H9 (cell line): ENCODE results near the gene CFAP61. TPM values are rescaled to one million over a fixed set of nuclear protein-coding genes. Genes with fewer than 3 reads are reported as not detected.

Source experiments
- DNase-seq: peaks from one replicate; pipeline ENCODE4 v3.0.0-alpha.2; 2017
- H2AFZ ChIP-seq: one replicate; pipeline ENCODE4 v1.6.1; 2013; ENCODE audit warnings: mild to moderate bottlenecking, low read length, control low read depth, moderate library complexity
- H2AK5ac ChIP-seq: 2 replicates; pipeline ENCODE4 v1.6.1; 2013; ENCODE audit warnings: low read length, control low read depth, mixed read lengths; ENCODE audit not compliant: insufficient read length
- H2BK120ac ChIP-seq: one replicate; pipeline ENCODE4 v1.6.1; 2013; ENCODE audit warnings: low read depth, mild to moderate bottlenecking, low read length, control low read depth, inconsistent platforms; ENCODE audit not compliant: poor library complexity, severe bottlenecking
- H2BK12ac ChIP-seq: 2 replicates; pipeline ENCODE4 v1.6.1; 2013; ENCODE audit warnings: low read length, control low read depth, mixed read lengths, low read depth; ENCODE audit not compliant: insufficient read length
- H2BK15ac ChIP-seq: 2 replicates; pipeline ENCODE4 v1.6.1; 2013; ENCODE audit warnings: low read depth, low read length, control low read depth
- H2BK20ac ChIP-seq: one replicate; pipeline ENCODE4 v1.6.1; 2013; ENCODE audit warnings: low read depth, mild to moderate bottlenecking, low read length, control low read depth, inconsistent platforms; ENCODE audit not compliant: poor library complexity, severe bottlenecking
- H2BK5ac ChIP-seq: 2 replicates; pipeline ENCODE4 v1.6.1; 2013; ENCODE audit warnings: low read length, control low read depth, mixed read lengths; ENCODE audit not compliant: insufficient read length
- H3K14ac ChIP-seq: 2 replicates; pipeline ENCODE4 v1.6.1; 2013; ENCODE audit warnings: low read length, control low read depth; ENCODE audit not compliant: insufficient read depth
- H3K18ac ChIP-seq: 2 replicates; pipeline ENCODE4 v1.6.1; 2013; ENCODE audit warnings: low read depth, mild to moderate bottlenecking, mixed read lengths, low read length, control low read depth; ENCODE audit not compliant: insufficient read length
- H3K23ac ChIP-seq: 2 replicates; pipeline ENCODE4 v1.6.1; 2013; ENCODE audit warnings: low read length, control low read depth, mixed read lengths, low read depth; ENCODE audit not compliant: insufficient read length
- H3K23me2 ChIP-seq: 2 replicates; pipeline ENCODE4 v1.6.1; 2013; ENCODE audit warnings: low read depth, mild to moderate bottlenecking, mixed read lengths, low read length, control low read depth; ENCODE audit not compliant: insufficient read length, poor library complexity, severe bottlenecking
- H3K27ac ChIP-seq: 2 replicates; pipeline ENCODE4 v1.5.1; 2013; ENCODE audit warnings: low read length, control low read depth, mixed read lengths, low read depth; ENCODE audit not compliant: insufficient read length
- H3K27me3 ChIP-seq: 2 replicates; pipeline ENCODE4 v1.6.1; 2013; ENCODE audit warnings: low read length, control low read depth, inconsistent platforms; ENCODE audit not compliant: insufficient read depth
- H3K4ac ChIP-seq: 2 replicates; pipeline ENCODE4 v1.6.1; 2013; ENCODE audit warnings: low read depth, mild to moderate bottlenecking, control low read depth, inconsistent platforms, low read length, moderate library complexity
- H3K4me1 ChIP-seq: 2 replicates; pipeline ENCODE4 v1.6.1; 2013; ENCODE audit warnings: low read length, control low read depth, inconsistent platforms; ENCODE audit not compliant: insufficient read depth
- H3K4me2 ChIP-seq: 2 replicates; pipeline ENCODE4 v1.6.1; 2013; ENCODE audit warnings: low read length, control low read depth, mixed read lengths; ENCODE audit not compliant: insufficient read length, insufficient read depth
- H3K56ac ChIP-seq: 2 replicates; pipeline ENCODE4 v1.6.1; 2013; ENCODE audit warnings: low read depth, mild to moderate bottlenecking, mixed read lengths, low read length, control low read depth; ENCODE audit not compliant: insufficient read length
- H3K79me1 ChIP-seq: 2 replicates; pipeline ENCODE4 v1.6.1; 2013; ENCODE audit warnings: low read depth, mild to moderate bottlenecking, moderate library complexity, low read length, control low read depth, inconsistent platforms; ENCODE audit not compliant: insufficient read depth, poor library complexity, severe bottlenecking
- H3K79me2 ChIP-seq: 2 replicates; pipeline ENCODE4 v1.6.1; 2013; ENCODE audit warnings: low read length, control low read depth, inconsistent platforms; ENCODE audit not compliant: insufficient read depth
- H3K9ac ChIP-seq: 2 replicates; pipeline ENCODE4 v1.6.1; 2013; ENCODE audit warnings: low read length, control low read depth, mixed read lengths; ENCODE audit not compliant: insufficient read length; ENCODE audit errors: extremely low read depth
- H3K9me3 ChIP-seq: one replicate; pipeline ENCODE4 v1.6.1; 2013; ENCODE audit warnings: low read depth, low read length, inconsistent platforms; ENCODE audit not compliant: control insufficient read depth
- H3T11ph ChIP-seq: one replicate; pipeline ENCODE4 v1.6.1; 2013; ENCODE audit warnings: mild to moderate bottlenecking, low read length, control low read depth, inconsistent platforms
- H4K20me1 ChIP-seq: one replicate; pipeline ENCODE4 v1.6.1; 2013; ENCODE audit not compliant: control insufficient read depth, insufficient read length, insufficient read depth
- H4K5ac ChIP-seq: 2 replicates; pipeline ENCODE4 v1.6.1; 2013; ENCODE audit warnings: low read depth, mild to moderate bottlenecking, mixed read lengths, low read length, control low read depth; ENCODE audit not compliant: insufficient read length
- H4K8ac ChIP-seq: replicated peaks from 2 replicates; pipeline ENCODE4 v1.6.1; 2013; ENCODE audit warnings: low read length, control low read depth, mixed read lengths, low read depth; ENCODE audit not compliant: insufficient read length
- H4K91ac ChIP-seq: 2 replicates; pipeline ENCODE4 v1.6.1; 2013; ENCODE audit warnings: low read depth, mild to moderate bottlenecking, moderate library complexity, mixed read lengths, low read length, control low read depth; ENCODE audit not compliant: insufficient read length
- H3K27ac Mint-ChIP-seq, 3 experiments: 2 replicates in 2 of 3; 3 replicates in 1 of 3; pipeline ENCODE4 v1.8.0; 2020 to 2021; ENCODE audit warnings: mixed read lengths in 3 of 3, mild to moderate bottlenecking in 1 of 3, moderate library complexity in 1 of 3
- H3K27me3 Mint-ChIP-seq: 2 replicates; pipeline ENCODE4 v1.8.0; 2021; ENCODE audit warnings: low read depth, mild to moderate bottlenecking, moderate library complexity, mixed read lengths
- H3K36me3 Mint-ChIP-seq, 3 experiments: 2 replicates in 2 of 3; 3 replicates in 1 of 3; pipeline ENCODE4 v1.8.0; 2020 to 2021; ENCODE audit warnings: low read depth in 3 of 3, mixed read lengths in 3 of 3; ENCODE audit not compliant: insufficient read depth in 1 of 3
- H3K4me1 Mint-ChIP-seq, 2 experiments: 2 replicates each; pipeline ENCODE4 v1.8.0; 2020; ENCODE audit warnings: mixed read lengths in 2 of 2
- H3K4me3 Mint-ChIP-seq, 2 experiments: 2 replicates in 1 of 2; 3 replicates in 1 of 2; pipeline ENCODE4 v1.8.0; 2020 to 2021; ENCODE audit warnings: mild to moderate bottlenecking in 2 of 2, mixed read lengths in 2 of 2, moderate library complexity in 1 of 2
- H3K9me3 Mint-ChIP-seq, 2 experiments: 2 replicates in 1 of 2; 3 replicates in 1 of 2; pipeline ENCODE4 v1.8.0; 2020; ENCODE audit warnings: mild to moderate bottlenecking in 2 of 2, mixed read lengths in 2 of 2, moderate library complexity in 1 of 2
- CTCF ChIP-seq: fragments of 200-600 bp; sonication (generic); conservative IDR thresholded peaks from 3 replicates; pipeline ENCODE4 v1.8.0; 2021; ENCODE audit warnings: antibody characterized with exemption, mild to moderate bottlenecking
- WGBS: extraction: QIAGEN DNeasy Blood & Tissue Kit; methylation state at CpG from one replicate; pipeline ENCODE4 v1.1.7; 2013; ENCODE audit warnings: missing lambda C conversion rate, low lambda C conversion rate, mixed read lengths; ENCODE audit not compliant: insufficient read length; ENCODE audit errors: extremely low coverage; 5-methylcytosine and 5-hydroxymethylcytosine counted together
- total RNA-seq: library from RNA; stranded (reverse); gene quantifications from 2 replicates; pipeline ENCODE4 v1.2.1, GENCODE V29; 2021

Gene CFAP61
- total RNA-seq, 1 experiment from 2014 or later = 0.44 TPM

GRCh38 chr20:20375862-20376261, 323.5 kb downstream of the CFAP61 start:
- Histone ChIP-seq H3T11ph (no peak overlapping the region), H2BK12ac (no peak overlapping the region), H3K27me3 (peaks cover 2% of the 10 kb centered on the region; the same call in 1 of the 2 replicates), H3K79me2 (no peaks in the 10 kb centered on the region), H3K4ac (no peak overlapping the region), H2AK5ac (no peak overlapping the region), H3K9ac (no peak overlapping the region), H2BK20ac (no peak overlapping the region), H3K79me1 (no peaks in the 10 kb centered on the region), H3K18ac (no peak overlapping the region), H3K4me2 (no peak overlapping the region), H3K14ac (no peak overlapping the region), H4K20me1 (no peaks in the 10 kb centered on the region), H2BK5ac (no peak overlapping the region), H4K5ac (no peak overlapping the region), H4K91ac (no peak overlapping the region), H3K23me2 (no peaks in the 10 kb centered on the region), H3K27ac (no peak overlapping the region), H4K8ac (no peak overlapping the region), H2BK120ac (no peak overlapping the region), H3K9me3 (peaks cover 2% of the 10 kb centered on the region), H2AFZ (no peak overlapping the region), H2BK15ac (no peak overlapping the region), H3K4me1 (peaks cover 13% of the 10 kb centered on the region; the same call in 1 of the 2 replicates), H3K23ac (no peak overlapping the region), H3K56ac (no peak overlapping the region)
- Mint-ChIP-seq H3K9me3 (peaks cover 8 to 11% of the 10 kb centered on the region in 2 experiments), H3K4me3 (no peak overlapping the region), H3K4me1 (peaks cover 27 to 32% of the 10 kb centered on the region in 2 experiments), H3K27me3 (peaks cover 64% of the 10 kb centered on the region), H3K27ac (no peak overlapping the region), H3K36me3 (peaks cover 5 to 9% (median 8%) of the 10 kb centered on the region in 3 experiments; a peak in 6 of 7 replicates)
- no peak for DNase-seq
- WGBS = no CpG with 5 or more reads among the region's 8 CpGs
- TF ChIP-seq CTCF = no peak
